HG03571 (cell line): ENCODE measurements around the gene KREMEN1.
"Not testable (repeated sequence)": the region's sequence is repeated elsewhere in the genome, so short reads cannot be mapped to it uniquely, and the experiment has no call there.

Experiments used
- ATAC-seq: cut with Tn5 transposase; IDR thresholded peaks from one replicate; pipeline ENCODE4 v1.9.1; 2021; ENCODE audit not compliant: unreplicated experiment

Gene KREMEN1

DNA sequence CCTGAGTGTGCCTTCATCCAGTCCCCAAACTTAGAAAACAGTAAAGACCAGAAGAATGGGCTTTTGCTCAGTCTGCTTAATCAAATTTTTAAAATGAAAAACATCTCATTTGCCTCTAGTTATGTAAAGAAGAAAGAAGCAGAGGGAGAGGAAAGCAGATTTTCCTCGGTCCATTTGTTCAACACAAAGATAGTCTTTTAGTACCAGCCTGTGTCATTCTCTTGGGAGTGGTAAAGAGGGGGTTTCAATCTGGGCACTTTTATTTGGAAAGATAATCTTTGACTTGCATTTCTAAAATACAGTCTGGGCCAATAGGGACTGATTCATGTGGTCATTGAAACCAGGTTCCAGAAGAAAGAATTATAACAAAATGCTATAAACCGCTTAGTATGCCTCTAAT is 29.5 kb downstream of the KREMEN1 start:
- no peak for ATAC-seq

DNA sequence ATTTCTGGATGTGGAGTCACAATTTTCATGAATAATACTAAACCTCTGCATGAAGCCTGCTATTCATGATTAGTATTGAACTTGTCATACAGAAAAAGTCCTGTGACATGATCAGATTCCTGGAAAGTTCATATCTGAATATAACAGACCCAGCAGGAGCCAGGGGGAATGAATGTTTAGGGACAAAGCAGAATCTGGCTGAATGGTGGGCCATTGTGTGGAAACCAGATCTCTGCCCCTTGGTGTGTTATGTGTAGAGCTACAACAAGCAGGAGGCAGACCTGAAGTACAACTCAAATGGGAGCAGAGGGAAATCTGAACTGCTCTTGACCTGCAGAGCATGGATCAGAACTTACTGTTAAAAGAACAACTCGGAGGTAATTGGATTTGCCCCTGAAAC is 30.3 kb downstream of the KREMEN1 start:
- no peak for ATAC-seq

DNA sequence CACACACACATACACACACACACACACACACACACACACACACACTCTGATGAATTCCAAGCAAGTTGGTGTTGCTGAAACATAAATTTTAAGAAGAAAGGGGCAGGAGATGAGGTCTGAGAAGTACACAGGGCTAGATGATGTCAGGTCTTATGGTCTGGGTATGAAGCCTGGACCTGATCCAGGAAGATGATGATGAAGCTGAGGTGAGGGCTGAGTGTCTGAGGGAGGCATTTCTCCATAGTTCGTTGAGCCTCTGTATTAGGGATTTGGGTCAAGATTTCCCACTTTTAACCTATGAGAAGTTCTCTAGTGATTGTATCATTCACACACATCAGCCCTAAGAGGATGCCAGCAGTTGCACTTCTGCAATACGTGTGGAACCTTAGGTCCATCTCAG is 32.6 kb downstream of the KREMEN1 start:
- no peak for ATAC-seq

DNA sequence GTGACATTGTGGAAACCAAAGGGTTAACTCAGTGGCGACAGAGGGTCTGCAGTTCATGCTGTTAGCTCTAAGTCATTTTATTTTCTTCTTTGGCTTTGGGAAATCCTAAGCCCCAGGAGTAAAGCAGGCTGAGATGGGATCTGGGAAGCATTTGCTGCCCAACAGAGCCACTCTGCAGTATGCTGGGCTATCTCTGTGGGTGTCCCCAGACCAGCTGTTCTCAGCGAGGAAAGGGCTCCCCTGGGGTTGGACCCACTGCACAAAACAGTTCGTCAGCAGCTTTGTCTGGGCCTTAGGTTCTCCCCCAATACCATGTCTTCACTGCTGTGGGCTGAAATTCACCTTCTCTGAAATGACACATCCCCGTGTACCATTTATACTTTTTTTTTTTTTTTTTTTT is 34.0 kb downstream of the KREMEN1 start:
- no peak for ATAC-seq

DNA sequence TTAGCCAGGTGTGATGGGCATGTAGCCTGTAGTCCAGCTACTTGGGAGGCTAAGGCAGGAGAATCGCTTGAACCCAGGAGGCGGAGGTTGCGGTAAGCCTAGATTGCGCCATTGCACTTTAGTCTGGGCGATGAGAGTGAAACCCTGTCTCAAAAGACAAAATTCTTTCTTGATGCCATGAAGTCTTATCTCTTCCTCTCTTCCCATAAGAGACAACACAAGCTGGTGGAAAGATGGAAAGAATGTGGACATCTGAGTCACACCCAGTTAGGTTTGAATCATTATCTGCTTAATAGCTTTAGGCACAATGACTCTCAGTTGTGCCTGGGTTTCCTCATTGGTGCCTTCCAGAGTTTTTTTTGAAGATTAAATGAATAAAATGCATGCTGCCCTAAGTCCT is 35.3 kb downstream of the KREMEN1 start:
- no peak for ATAC-seq

DNA sequence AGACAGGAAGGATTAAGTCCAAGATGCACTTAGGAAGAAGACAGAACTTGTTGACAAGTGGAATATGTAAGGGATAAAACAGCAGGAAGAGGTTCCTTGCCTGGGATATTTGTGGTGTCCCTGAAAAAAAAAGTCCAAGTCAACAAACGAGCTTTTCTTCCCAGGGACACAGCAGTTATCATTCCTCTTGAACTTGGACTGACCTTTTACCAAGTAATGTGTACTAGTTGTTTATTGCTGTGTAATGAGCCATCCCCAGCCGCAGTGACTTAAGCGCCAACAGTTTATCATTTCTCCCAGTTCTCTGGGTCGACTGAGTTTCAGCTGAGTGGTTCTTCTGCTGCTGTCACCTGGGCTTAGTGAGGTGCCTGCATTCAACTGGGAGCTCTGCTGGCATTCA is 37.0 kb downstream of the KREMEN1 start:
- no peak for ATAC-seq

DNA sequence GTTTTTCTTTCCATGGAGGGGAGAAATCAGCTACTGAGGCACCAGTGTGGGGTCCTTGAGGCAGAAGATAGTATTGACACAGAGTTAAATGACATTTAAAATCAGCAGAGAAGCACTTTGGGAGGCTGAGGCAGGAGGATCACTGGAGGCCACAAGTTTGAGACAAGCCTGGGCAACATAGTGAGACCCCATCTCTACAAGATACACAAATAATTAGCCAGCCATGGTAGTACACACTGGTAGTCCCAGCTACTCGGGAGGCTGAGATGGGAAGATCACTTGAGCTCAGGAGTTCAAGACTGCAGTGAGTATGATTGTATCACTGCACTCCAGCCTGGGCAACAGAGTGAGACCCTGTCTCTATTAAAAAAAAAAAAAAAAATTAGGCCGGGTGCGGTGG is 38.1 kb downstream of the KREMEN1 start:
- no peak for ATAC-seq

DNA sequence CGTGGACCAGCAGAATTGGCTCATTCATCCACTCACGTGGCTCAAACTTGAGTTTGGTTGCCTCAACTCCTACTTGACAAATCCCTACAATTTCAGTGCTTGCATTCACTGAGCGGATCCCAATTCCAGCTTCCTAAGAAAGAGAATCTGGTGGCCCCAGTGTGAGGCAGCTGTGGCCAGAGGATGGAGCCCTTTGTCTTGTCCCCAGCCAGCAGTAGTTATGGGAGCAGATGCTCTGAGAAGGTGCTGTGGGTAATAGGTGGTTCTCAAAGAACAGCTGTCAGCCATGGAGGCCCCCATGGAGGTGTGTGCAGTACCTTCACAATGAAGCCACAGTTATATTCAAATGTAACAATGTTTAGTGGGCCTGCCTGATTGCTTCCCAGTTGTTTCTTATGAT is 39.3 kb downstream of the KREMEN1 start:
- no peak for ATAC-seq

DNA sequence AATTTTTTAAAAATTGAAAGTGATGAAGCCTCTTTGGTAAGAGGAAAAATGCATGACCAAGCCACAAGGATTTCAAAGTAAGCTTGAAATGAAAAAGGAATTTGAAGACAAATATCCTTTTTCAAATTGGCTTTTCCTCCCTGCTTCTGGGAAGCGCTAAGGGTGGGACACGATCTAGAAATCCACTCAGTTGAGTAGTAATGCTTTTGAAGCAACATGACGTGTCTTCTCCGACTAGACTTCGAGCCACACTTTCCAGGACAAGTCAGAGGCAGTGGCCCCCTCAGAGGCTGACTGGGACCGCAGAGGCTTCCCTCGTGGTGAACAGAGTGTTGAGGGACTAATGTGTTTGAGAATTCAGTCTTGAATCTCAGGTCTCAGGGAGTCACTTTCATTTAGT is 39.8 kb downstream of the KREMEN1 start:
- ATAC-seq = no peak

DNA sequence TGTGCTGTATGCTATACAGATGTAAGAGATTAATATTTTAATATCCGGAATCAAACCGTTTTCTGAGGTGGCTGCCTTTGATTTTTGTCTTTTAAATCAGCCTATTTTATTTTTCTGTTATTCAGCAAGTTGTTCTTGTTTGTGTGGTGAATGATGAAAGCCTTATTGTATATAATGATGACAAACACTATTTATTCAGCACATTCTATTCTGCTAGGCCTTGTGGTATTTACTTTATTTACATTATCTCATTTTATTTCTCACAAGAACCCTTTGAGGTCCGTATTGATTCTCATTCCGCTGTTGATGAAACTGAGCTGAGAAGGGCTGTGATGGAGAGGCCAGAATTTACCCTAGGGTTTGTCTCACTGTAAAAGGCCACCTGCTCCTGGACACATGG is 40.5 kb downstream of the KREMEN1 start:
- no peak for ATAC-seq

DNA sequence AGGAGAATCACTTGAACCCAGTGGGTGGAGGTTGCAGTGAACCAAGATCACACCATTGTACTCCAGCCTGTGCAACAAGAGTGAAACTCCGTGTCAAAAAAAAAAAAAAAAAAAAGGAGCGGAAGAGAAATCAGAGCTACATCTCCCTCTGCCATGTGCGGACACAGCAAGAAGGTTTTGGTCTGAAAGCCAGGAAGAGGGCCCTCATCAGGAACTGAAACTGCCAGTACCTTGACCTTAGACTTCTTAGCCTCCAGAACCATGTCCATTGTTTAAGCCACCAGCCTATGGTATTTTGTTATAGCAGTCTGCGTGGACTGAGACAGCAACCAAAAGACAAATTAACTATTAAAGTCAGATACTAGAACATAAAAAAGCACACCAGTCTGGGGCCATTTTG is 41.6 kb downstream of the KREMEN1 start:
- ATAC-seq = no peak

DNA sequence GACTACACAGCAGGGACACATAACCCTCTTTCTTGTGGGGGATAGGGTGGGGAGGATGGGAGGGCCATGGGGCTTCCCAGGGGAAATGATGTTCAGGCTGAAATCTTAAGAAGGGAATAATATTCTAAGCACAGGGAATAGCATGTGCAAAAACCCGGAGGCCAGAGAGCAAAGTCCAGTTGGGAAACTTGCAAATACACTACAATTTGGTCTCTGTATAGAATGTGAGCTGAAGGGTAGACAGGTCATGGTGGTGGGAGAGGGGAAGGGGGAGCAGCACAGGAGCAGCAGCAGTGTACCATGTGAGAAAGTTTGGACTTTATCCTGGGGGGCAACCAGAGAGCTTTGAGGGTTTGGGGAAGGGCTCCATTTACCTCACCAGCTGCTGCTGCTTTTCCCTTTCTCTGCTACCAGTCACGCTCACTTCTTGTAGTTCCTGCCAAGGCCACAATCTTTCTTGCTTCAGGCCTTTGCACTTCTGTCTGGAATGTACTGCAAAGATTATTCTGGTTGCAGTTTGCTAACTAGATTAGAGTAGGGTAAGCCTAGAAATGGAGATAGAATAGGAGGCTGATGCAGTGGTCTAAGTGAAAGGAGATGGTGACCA is 43.0 kb downstream of the KREMEN1 start:
- no peak for ATAC-seq

DNA sequence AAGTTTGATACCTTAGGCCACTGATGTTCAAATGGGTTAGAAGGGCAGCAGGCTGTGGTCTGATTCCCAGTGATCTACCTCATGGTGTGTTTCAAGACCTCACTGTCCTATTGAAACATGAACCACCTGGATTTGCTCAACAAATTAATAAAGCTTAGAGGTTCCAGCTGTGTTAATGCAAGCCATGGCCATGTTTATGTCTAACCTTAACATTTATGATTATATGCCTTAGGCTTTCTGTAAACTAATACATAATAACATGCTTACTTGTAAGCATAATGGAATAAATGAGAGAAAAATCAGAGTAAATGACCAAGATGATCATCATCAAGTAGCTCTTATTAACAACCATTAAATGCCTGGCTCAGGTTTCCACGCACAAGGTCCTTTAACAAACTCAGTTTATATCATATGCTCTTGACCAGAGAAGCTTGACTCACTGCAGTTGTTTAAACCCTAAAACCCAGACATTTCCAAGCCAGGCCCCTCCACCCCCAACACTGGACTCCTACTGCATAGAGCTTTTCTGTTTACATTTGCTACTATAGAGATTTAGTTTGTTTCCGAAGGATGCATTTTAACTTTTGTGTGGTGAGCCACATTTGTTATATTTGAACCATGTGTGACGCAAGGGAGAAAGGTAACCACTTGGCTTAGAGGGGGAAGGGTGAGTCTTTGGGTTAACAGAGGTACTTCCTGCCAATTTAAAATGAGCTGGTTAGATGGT is 43.7 kb downstream of the KREMEN1 start:
- ATAC-seq = no peak

DNA sequence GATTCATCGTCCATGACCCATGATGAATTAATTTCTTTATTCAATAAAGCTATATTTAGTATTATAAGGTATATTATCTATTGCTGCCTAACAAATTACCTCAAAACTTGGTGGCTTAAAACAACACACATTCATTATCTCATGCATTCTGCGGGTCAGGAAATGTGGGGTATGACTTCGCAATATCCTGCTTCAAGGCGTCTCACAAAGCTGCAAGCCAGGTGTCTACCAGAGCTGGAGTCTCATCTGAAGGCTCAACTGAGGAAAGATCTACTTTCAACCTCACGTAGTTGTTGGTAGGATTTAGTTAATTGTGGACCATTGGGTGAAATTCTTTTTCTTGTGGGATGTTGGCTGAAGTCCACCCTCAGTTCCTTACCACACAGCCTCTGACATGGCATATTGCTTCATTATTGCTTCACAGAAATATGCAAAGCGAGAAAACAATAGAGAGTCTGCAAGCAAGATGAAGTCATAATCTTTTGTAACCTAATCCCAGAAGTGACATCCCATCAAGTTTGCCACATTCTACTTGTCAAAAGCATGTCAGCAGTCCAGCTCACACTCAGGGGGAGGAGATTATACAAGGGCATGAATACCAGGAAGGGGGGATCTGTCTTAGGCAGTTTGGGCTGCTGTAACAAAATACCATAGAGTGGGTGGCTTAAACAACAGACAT is 45.1 kb downstream of the KREMEN1 start:
- ATAC-seq = no peak

DNA sequence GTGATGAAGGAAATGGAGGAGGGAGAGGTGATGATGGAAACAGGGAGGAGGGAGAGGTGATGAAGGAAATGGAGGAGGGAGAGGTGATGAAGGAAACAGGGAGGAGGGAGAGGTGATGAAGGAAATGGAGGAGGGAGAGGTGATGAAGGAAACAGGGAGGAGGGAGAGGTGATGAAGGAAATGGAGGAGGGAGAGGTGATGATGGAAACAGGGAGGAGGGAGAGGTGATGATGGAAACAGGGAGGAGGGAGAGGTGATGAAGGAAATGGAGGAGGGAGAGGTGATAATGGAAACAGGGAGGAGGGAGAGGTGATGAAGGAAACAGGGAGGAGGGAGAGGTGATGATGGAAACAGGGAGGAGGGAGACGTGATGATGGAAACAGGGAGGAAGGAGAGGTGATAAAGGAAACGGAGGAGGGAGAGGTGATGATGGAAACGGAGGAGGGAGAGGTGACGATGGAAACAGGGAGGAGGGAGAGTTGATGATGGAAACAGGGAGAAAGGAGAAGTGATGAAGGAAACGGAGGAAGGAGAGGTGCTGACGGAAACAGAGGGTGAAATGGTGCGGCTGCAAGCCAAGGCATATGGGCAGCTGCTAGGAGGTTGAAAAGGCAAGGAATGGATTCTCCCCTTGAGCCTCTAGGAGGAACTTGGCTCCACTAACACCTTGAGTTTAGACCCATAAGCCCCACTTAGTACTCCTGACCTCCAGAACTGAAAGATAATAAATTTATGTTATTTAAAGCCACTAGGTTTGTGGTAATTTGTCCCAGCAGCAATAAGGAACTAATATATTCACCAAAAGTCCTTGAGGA is 47.5 kb downstream of the KREMEN1 start:
- not testable (repeated sequence) for ATAC-seq

DNA sequence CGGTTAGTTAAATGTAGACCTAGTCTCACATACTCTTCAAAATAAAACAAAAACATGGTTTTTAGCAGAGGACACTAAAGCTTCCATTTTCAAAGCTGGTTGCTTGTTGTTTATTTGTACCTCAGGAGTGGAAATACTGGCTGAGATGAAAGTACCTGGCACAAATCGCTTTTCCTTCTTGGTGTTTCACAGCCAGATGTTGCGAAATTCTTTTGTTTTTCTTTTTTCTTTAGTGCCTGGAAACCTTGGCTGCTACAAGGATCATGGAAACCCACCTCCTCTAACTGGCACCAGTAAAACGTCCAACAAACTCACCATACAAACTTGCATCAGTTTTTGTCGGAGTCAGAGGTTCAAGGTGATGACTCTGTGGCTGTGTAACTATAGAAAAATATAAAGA is 48.3 kb downstream of the KREMEN1 start:
- no peak for ATAC-seq

DNA sequence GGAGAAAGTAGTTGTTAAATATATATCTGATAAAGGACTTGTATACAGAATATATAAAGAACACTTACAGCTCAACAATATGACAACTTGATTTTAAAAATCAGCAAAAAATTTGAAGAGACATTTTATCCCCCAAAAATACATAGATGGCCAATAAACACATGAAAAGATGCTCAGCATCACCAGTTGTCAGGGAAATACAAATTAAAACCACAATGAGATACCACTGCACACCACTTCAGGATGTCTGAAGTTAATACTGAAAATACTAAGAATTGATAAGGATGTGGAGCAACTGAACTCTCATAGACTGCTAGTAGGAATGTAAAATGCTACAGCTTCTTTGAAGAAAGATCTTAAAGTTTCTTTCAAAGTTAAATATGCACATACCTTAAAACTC is 49.2 kb downstream of the KREMEN1 start:
- ATAC-seq = no peak

DNA sequence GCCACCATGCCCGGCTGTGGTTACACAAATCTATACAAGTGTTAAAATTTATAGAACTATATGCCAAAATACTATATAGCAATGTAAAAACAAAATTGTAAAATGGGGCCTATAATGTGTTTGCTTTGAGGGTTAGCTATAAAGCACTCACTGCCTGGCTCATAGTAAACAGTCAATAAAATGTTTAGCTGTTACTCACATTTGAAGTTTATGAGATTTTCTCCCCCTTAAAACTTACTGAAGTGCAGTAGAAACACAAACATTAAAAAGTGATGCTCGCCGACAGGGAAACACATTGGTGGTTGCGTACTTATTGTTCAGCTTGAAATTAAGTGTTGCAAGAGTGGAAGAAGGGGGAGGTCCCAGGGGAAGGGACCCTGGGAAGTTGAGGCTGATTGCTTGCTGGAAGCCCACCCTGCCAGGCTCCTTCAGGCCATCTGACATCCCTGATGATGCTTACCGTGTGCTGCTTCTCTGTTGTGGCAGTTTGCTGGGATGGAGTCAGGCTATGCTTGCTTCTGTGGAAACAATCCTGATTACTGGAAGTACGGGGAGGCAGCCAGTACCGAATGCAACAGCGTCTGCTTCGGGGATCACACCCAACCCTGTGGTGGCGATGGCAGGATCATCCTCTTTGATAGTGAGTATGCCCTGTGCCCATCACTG is 52.1 kb downstream of the KREMEN1 start:
- ATAC-seq = no peak

DNA sequence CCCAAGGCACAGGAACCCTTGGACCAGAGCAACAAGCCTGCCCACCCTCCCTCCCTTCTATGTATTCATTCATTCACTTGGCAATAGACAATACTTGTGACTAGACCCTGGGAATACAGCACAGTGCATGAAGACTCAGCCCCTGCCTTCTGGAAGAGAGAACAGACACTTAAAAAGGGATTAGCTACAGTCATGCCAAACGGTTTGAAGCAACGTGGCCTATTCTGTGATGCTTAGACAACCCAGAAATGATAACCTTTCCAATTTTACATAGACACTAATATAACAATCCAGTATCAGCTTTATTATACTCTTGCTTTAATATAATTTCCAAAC is 52.6 kb downstream of the KREMEN1 start:
- no peak for ATAC-seq

DNA sequence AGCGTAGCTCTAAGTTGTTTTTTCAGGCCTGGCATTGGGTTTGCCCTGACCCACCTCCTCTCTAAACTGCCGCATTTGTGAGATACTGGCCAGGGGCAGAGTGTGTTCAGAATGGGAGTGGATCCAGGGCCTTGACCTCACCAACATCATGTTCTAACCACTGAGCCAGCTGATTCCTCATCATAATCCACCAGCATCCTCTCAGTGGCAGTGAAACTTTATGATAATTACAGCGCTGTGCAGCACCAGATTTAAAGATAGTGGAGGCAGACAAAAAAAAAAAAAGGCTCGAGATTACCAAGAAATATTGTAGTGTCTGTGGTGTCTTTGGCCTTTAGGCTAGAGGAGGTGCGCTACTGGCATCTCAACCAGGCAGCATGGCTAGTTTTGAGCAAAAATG is 53.0 kb downstream of the KREMEN1 start:
- ATAC-seq = no peak

DNA sequence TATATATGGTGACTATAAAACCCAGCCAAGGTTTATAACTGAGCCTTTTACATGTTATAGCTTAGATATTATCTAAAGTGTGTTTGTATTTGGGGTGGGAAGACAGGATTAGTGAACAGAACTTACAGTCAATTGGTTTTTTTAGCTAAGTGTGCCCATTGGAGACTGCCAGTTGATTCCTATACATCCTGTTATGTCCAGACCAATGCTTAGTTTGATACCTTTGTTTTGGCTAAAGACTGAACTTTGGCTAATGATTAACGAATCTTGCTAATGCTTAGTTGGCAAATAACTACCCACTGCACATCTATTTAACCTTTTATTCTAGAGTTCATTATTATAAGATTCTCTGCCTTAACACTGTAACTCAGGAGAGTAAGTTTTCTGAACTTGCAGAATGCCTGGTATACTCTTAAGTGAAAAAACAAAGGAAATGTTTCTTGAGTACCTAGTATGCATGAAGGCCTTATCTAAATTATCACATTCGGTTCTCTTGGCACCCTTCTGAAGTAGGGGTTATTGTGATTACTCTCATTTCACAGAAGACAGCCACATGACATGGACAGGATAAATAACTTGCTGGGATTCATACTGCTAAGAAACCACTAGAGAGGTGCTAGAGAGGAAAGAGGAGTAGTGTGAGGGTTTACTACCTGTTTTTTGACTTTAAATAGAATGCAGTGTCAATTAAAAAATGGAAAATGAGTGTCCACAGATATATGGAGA is 54.0 kb downstream of the KREMEN1 start:
- ATAC-seq = no peak
